ENCODE data around the gene GNLY.

The GNLY gene

GRCh38 chr2:85730686-85731230 lies 36.6 kb downstream of the GNLY start:
- DNase-seq, result no peak

GRCh38 chr2:85731606-85732005 lies 37.4 kb downstream of the GNLY start:
- no peak for DNase-seq

GRCh38 chr2:85732467-85733120 lies 38.4 kb downstream of the GNLY start:
- DNase-seq, result no peak

GRCh38 chr2:85733121-85733960 lies 39.2 kb downstream of the GNLY start:
- DNase-seq, result no peak

- DNase-seq, result no peak
Measured at GRCh38 chr2:85734015-85734414, 39.9 kb downstream of the GNLY start.

- DNase-seq, result no peak
Measured at GRCh38 chr2:85734942-85735608, 40.9 kb downstream of the GNLY start.

- no peak for DNase-seq
Measured at GRCh38 chr2:85735691-85736090, 41.5 kb downstream of the GNLY start.

- no peak for DNase-seq
Measured at GRCh38 chr2:85736456-85737355, 42.5 kb downstream of the GNLY start.

GRCh38 chr2:85737481-85737880 lies 43.3 kb downstream of the GNLY start:
- DNase-seq, result no peak

GRCh38 chr2:85737961-85738360 lies 43.8 kb downstream of the GNLY start:
- DNase-seq, result no peak

- DNase-seq, result no peak
Measured at GRCh38 chr2:85740193-85740592, 46.0 kb downstream of the GNLY start.

- no peak for DNase-seq
Measured at GRCh38 chr2:85741211-85741832, 47.2 kb downstream of the GNLY start.

- DNase-seq, result no peak
Measured at GRCh38 chr2:85741833-85742455, 47.8 kb downstream of the GNLY start.

- DNase-seq, result no peak
Measured at GRCh38 chr2:85743304-85743978, 49.3 kb downstream of the GNLY start.

- no peak for DNase-seq
Measured at GRCh38 chr2:85744055-85744454, 49.9 kb downstream of the GNLY start.

GRCh38 chr2:85744741-85745601 lies 50.8 kb downstream of the GNLY start:
- no peak for DNase-seq

- no peak for DNase-seq
Measured at GRCh38 chr2:85745619-85746018, 51.5 kb downstream of the GNLY start.

- DNase-seq, result no peak
Measured at GRCh38 chr2:85746321-85747004, 52.3 kb downstream of the GNLY start.

- DNase-seq, result no peak
Measured at GRCh38 chr2:85747441-85747840, 53.3 kb downstream of the GNLY start.

Data from stimulated activated CD4-positive, alpha-beta T cell treated with anti-CD3 and anti-CD28 coated beads, Interleukin-4, amount 100 ng/mL, for 4 hours (primary cell).